A673 (cell line): ENCODE data around the gene TEK.

Experiments used
- EZH2 ChIP-seq: fragments of 200-600 bp; sonication (generic); IDR thresholded peaks from 2 replicates; pipeline ENCODE4 v1.6.1; 2017; ENCODE audit warnings: borderline replicate concordance, low read depth, mild to moderate bottlenecking, mixed read lengths, antibody characterized with exemption, low read length; ENCODE audit not compliant: poor library complexity, severe bottlenecking
- TF ChIP-seq, protein P1 (sequence below): fragments of 300-800, 200-600 bp; sonication (generic); conservative IDR thresholded peaks from 2 replicates; pipeline ENCODE4 v1.5.1; 2017; ENCODE audit warnings: low read depth, mild to moderate bottlenecking, antibody characterized with exemption, low read length, moderate library complexity, mixed read lengths

GRCh38 chr9:27073841-27074728 lies 34.9 kb upstream of the TEK start:
- TF ChIP-seq, protein P1, sequence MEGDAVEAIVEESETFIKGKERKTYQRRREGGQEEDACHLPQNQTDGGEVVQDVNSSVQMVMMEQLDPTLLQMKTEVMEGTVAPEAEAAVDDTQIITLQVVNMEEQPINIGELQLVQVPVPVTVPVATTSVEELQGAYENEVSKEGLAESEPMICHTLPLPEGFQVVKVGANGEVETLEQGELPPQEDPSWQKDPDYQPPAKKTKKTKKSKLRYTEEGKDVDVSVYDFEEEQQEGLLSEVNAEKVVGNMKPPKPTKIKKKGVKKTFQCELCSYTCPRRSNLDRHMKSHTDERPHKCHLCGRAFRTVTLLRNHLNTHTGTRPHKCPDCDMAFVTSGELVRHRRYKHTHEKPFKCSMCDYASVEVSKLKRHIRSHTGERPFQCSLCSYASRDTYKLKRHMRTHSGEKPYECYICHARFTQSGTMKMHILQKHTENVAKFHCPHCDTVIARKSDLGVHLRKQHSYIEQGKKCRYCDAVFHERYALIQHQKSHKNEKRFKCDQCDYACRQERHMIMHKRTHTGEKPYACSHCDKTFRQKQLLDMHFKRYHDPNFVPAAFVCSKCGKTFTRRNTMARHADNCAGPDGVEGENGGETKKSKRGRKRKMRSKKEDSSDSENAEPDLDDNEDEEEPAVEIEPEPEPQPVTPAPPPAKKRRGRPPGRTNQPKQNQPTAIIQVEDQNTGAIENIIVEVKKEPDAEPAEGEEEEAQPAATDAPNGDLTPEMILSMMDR, result no peak
- no peak for TF ChIP-seq EZH2
